ENCODE results near the gene INPP5A.

Gene INPP5A

DNA sequence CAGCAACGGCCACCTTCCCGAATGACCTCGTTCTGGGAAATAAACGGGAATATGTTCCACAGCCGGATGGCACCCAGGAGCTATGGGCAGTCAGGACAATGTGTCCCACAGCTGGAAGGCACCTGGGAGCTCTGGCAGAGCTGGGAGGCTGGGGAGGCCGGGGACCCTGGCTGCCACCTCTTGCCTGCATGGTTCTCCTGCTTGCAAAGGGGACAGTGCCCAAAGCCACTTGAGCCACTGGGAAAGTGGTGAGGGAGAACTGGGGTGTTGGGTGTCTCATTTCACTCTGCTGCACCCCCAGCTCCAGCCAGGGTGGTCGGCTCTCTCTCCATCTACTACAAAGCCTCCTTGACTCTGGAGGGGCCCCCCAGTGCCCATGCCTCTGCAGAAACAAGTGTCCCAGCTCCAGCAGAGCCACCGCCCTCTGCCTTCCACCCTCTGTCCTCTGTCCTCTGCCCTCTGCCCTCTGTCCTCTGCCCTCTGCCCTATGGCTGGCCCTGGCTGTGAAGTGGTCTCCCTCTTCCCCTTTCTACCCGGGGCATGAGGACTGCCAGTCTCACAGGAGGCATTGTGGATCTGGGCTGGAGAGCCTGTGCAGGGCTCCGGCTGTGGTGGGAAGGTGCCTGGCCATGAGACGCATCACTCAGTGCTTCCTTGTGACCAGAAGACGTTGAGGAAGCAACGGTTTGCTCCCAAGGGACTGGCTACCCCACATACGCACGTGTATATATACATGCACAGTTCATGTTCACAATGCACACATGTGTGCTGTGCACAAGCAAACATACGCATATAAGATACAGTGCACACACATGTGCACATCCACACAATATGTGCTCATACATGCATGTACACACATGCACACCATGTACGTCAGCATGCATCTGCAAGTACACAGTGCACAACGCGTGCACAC, 21.5 kb upstream of the INPP5A start:
- intact Hi-C loops (cut with DNase I): no loop called here

DNA sequence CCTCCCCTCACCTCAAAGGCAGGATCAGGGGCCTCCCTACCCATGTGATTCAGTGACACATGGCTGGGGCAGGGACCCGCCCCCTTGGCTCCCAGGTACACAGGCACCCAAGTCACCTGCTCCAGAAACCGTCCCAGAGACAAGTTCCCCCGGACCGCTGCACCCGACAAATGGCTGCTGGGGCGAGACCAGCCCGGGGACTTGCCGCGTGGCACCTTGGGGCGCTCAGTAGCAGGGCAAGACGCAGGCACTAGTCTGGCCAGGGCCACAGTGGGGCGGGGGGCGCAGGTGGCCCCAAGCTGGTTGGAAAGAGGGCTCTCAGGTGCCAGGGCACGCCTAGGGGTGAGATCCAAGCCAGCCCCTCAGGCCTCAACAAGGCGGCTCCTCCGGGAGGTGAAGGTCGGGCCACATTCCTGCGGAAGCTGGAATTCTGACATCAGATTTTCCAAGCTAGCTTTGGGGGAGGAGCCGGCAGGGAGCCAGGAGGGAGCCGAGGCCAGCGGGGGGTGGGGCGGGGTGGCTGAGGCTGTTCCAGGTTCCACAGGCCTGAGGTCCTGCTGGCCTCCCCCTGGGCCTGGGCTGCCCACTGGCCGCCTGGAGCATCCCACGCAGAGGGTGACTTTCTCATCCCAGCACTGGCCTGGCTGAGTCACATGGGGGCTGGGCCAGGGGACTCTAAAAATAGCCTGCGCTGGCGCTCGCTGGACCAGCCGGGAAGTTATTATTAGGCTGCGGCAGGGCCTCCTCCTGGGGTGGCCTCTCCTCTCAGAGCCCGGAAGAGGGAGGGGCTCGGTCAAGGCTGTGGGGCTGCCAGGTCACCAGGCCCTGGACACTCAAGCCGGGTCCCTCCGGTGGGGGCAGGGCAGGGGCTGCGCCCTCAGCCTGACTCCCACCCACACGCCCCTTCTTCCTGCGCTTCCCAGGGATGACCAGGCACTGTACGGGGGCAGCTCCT, 20.5 kb upstream of the INPP5A start:
- peak; percentile 45 to 95 (median 66) for DNase-seq
- intact Hi-C loops (cut with DNase I): no loop called here

More for the DNA sequence above, 21.5 kb upstream of the INPP5A start:
- peak in 5 of 10 donors; percentile 4 to 77 (median 7) for DNase-seq

DNA sequence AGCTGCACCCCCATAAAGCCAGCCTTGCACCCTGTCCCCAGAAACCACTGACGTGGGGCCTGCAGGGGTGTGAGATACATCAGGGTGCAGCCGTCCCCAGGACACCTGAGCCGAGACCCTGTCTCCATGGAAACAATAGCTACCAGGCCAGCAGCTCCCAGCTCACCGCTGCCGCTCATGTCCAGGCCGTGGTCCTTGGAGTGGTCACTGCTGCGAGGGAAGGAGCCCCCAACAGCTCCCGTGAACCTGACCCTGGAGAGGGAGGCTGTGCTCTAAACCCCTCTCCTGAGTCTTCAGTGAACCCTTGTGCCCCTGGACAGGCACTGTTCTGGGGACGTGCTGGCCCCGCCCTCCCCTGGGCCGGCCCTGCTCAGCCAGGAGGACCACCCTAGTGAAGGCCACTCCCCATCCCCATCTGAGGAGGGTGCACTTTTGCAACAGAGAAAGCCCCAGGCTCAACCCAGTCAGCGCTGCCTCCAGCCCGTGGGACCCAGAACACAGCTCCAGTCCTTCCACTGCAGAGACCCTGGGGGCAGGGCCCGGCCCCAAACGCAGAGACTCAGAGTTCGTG, 19.6 kb upstream of the INPP5A start:
- peak in 5 of 10 donors; percentile 3 to 77 (median 6) for DNase-seq
- intact Hi-C loops (cut with DNase I): no loop called here

DNA sequence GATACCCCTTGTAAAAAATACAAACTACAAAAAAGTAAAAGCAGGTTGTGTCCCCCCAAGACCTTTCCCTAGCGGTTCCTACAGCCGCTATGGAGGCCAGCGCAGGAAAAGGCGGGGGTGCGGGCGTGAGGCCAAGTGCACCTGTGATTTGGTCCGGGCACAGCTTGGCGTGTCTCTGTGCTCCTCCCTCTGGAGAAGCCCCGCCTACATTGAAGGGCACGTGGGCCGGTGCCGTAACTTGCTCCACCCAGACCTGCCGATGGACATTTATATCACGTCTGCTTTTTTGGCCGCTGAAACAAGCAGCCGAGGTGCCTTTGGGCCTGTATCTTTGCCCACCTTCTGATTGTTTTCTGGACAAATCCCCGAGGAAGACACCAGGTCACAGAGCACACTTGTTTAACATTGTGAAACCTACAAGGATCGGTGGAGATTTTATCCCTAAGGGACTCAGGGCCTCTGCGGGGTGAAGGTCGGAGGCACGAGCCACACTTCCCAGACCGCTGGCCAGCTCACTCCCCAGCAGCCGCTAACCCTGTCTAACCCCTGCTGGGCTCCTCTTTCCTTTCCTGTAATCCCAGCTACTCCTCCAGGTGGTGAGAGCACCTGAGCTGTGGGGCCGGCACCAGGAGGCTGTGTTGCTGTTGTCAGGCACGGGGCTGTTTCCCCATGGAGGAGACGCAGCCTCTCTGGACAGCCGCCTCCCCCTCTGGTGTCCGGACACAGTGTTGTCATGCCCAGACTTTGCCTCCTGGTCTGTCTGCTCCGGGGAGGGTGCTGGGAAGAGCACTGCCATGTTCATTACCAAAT, 18.8 kb upstream of the INPP5A start:
- intact Hi-C loops (cut with DNase I): no loop called here
- peak in 6 of 10 donors; percentile 3 to 78 (median 34) for DNase-seq

DNA sequence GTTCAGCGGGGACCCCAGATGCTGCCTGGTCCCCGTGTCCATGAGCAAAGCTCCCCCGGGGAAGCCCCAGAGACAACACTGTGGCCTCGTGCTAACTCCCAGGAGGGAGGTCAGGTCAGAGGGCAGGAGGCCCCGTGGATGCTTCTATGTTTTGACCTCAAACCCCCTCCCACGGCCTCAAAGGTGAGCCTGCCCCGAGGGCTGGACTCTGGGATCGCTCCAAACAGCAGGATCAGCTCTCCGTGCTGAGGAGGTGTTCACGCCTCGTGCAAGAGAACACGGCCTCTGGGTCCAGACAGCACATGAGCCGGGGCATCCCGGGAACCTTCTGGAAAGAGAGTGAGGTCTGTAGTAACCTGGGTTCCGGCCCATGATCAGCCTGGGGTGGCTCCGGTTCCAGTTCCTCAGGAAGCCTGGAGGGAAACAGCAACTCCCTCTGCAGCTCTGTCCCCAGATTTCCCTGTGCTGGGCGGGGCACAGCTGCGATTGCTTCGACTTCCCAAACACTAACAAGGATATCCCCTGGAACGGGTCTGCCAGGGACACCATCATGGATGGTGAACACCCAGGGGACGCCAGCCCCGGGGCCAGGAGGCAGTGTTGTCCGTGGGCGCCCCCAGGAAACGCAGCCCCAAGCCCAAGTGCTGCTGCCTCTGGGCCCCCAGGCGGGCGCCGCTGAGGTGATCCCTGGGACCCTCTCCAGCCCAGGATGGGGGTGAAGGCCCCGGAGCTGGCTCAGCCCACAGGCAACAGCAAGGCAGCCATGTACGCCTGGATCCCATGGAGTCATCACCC, 18.0 kb upstream of the INPP5A start:
- DNase-seq: peak in 6 of 10 donors; percentile 6 to 77 (median 32)

DNA sequence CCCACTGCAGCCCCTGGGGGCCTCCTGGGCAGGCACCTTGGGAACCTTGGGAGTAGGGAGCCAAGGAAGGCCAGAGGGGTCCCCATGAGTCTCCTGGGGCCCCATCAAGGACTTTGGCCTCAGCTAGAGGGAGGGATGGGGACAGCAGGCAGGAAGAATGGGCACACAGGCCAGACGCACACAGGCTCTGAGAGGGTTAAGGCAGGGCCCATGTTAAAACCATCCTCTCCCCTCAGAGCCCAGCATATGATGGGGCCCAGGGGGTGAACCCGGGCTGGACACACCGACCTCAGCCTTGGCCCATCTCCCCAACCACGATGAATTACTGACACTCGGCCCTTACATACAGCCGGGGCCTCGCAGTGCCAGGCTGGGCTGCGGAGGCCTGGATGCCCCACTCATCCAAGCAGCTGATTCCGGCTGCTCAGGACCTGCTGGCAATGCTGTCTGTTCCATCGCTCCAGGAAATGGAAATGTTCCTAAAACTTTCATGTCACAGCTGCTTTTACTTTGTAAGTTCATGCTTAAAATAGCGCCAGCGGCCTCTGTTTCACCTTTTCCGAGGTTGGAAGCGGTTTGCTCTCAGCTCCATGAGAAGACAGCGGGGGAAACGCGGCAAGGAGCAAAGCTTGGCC, 17.3 kb upstream of the INPP5A start:
- DNase-seq: peak in 7 of 10 donors; percentile 6 to 84 (median 48)
- intact Hi-C loops (cut with DNase I): no loop called here

More for the DNA sequence above, 18.0 kb upstream of the INPP5A start:
- intact Hi-C loops (cut with DNase I): no loop called here

DNA sequence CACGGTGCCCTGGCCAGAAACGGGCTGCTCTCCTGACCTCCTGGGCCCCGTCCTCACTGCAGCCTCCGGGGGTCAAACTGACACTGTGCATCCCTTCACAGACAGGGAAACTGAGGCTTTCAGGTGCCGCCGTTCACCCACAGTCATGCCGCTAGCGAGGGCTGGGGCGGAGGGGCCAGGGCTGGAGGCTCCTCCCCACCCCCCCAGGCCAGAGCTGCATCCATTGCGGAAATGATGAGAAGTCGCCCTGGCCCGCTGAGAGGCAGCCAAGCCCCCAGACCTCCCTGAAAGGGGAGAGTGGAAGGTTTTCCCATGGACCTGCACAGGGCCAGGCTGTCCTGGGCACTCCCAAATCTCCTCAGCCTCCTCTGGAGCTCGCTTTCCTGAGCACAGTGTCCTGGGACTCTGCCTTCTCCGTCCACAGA, 16.5 kb upstream of the INPP5A start:
- DNase-seq: peak in 5 of 10 donors; percentile 2 to 79 (median 7)
- intact Hi-C loops (cut with DNase I): no loop called here

DNA sequence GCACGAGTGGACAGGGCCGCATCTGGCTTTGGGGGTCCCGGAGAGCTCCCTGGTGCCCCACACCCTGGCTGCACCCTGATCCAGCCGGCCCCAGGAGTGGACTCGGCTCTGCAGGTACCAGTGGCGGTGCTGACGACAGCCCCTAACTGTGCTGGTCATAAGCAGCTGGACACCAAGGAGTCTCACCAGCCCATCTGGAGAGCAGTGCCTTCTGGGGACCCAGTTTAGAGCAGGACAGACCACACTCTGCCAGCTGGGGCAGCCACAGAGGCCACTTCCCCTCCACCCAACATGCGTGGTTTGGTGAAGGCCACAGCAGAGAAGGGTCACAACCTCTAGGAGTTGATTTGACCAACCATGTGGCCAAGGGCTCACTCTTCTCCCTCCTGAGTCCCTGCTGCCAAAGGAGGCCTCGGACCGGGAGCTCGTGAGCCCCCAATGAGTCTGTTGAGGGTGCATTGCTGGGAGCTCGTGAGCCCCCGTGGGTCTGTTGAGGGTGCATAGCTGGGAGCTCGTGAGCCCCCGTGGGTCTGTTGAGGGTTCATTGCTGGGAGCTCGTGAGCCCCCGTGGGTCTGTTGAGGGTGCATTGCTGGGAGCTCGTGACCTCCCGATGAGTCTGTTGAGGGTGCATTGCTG, 16.0 kb upstream of the INPP5A start:
- peak in 5 of 10 donors; percentile 4 to 77 (median 37) for DNase-seq
- intact Hi-C loops (cut with DNase I): no loop called here

DNA sequence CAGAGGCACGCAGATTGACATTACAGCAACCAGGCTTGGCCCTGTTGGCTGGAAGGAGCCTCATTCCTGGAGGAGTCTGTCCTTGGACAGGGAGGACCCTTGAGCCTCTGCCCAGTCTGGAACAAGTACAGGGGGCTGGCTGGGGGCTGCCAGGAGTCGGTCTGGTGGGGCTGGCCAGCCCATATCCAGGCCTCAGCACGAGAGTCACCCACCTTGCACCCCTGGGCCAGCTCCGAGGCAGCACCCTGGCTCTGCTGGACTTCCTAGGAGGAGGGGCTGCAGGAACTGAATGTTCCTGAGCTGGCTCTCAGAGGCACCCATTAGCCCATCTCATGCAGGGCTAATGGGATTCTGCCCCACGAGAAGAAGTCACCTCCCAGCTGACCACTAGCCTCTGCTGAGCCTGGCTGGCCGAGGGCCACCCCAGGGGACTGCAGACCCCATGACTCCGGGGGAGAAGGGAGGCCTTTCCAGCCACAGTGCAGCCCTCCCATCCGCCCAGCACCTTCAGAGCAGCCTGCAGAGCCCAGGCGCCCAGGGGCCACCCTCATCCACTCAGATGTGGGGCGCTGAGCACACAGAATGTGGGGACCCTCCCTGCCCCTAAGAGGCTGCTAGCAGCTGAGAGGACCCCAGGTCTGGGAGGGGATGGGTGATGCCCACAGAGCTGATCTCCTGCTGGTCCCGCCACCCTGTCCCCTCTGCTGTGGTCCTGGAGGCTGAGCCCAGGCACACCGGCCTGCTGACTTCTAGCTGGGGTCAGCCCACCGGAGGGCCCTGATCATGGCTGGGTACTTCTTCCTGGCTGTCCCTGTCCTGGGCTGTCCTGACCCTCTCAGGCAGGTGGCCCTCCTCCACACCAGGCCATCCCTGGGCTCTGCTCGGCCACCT, 14.8 kb upstream of the INPP5A start:
- DNase-seq: peak in 5 of 10 donors; percentile 4 to 67 (median 45)

DNA sequence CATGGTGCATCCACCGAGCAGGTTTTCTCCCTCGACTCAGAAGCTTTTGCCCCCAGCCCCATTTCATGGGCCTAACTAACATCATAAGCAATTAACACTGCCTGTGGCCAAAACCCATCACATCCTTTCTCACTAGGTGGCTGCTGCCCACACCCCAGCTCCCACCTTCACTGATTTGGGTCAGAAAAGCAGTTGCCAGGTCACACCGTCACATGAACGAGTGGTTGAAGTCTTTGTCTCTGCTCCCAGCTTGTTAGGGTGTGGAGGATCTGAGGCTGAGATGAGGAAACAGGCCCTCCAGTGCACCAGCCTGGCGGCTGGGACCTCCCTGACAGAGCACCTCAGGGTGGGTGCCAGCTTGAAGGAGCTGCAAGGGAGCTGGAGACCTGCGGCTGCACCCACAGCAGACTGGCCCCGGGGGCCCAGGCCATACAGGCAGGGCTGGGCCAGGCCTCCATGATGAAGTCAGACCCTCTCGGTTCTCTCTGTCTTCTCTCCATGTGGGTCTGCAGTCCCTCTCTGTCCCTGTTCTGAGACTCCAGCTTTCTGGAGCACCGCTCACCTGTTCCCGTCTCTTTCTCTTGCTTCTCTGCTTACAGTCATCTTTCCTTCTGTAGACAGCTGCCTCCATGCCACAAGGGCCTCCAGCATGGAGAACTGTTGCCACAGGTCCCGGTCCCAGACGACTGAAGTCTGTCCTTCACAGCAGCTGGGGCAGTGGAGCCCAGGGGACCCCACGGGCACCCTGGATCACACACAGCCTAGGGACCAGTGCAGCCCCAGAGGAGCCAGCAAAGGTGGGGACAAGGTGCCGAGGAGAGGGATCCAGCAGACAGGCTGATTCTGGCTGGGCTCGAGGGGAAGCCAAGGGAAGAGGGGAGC, 13.8 kb upstream of the INPP5A start:
- intact Hi-C loops (cut with DNase I): no loop called here
- DNase-seq: peak in 6 of 10 donors; percentile 2 to 58 (median 20)

More for the DNA sequence above, 14.8 kb upstream of the INPP5A start:
- intact Hi-C loops (cut with DNase I): no loop called here

DNA sequence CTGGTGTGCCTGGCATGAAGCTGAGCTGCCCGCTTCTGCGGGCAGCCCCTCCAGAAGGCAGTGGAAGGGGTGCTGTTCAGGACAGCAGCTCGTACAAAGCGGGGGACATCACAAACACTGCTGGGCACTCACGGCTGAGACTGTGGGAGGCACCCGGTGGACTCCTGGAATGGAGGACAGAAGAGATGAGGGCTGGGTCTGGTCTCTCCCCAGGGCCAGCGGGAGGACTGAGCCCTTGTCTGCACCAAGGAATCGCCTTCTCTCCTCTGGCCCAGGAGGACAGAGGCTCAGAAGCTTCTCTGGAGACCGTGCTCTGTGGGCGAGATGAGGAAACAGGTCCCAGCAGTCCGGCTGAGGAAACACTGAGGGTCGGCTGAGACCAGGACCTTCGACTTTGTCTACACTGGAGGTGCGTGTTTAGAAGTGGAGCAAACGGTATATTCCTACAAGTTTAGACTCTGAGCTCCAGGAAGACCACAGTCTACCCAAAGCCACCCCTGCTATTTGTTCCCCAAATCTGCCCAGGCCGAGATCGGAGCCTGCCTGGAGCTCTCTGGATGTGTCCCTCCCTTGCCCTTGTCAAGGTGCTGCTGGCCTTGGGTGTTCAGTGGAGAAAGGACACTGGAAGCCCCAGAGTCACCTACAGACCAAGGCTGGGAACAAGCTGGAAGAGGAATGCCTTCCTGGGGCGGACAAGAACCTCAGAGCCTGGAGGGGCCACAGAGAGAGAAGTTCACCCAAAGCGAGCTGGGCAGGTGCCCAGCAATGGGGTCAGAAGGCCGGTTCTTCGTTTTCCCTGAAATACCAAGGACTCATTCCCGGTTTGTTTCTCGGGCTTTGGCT, 12.9 kb upstream of the INPP5A start:
- intact Hi-C loops (cut with DNase I): no loop called here

DNA sequence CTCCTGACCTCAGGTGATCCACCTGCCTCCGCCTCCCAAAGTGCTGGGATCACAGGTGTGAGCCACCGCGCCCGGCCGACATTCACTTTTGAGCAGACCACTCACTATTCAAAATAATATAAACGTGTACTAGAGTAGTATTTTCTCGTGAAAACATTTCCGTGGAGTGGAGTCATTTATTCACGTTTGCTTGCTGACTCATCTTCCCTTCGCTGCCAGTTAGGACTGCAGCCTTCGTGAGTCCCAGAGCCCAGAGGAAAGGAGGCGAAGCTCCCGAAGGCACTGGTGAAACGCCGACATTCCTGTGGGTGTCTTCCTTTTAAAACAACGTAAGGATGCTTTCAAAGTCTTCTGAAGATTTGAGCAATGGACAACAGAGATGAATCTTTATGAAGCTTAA, 10.9 kb upstream of the INPP5A start:
- DNase-seq: peak in 4 of 10 donors; percentile 24 to 71 (median 55)
- intact Hi-C loops (cut with DNase I): no loop called here

More for the DNA sequence above, 12.9 kb upstream of the INPP5A start:
- DNase-seq: peak in 5 of 10 donors; percentile 5 to 64 (median 57)

DNA sequence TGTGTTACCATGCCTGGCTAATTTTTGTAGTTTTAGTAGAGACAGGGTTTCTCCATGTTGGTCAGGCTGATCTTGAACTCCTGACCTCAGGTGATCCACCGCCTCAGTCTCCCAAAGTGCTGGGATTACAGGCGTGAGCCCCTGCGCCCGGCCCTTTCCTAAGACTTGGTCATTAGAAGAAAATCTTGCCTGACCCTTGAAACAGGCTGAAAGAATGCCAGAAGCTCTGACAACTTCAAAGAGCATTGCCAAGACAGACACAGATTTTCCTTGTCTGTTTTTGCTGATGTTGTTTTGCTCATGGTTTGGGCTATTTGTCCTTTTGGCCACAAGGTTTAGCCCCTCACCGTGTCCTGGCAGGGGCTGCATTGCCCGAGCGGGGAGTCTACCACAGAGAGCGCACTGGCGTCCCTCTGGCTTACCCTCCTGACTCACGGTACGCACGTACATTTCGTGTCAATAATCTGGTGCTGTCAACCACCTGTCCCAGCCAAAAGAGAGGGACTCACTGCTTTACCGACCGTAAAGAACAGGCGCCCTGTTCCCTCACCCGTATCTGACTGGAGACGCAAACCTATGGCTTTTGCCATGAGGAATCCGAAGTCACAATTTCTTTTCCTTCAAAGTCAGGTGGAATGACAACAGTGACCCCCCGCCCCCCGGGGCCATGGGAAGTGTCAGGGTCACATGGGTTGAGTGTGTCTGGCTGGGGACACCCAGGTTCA, 10.1 kb upstream of the INPP5A start:
- peak in 4 of 10 donors; percentile 24 to 59 (median 45) for DNase-seq
- intact Hi-C loops (cut with DNase I): no loop called here

DNA sequence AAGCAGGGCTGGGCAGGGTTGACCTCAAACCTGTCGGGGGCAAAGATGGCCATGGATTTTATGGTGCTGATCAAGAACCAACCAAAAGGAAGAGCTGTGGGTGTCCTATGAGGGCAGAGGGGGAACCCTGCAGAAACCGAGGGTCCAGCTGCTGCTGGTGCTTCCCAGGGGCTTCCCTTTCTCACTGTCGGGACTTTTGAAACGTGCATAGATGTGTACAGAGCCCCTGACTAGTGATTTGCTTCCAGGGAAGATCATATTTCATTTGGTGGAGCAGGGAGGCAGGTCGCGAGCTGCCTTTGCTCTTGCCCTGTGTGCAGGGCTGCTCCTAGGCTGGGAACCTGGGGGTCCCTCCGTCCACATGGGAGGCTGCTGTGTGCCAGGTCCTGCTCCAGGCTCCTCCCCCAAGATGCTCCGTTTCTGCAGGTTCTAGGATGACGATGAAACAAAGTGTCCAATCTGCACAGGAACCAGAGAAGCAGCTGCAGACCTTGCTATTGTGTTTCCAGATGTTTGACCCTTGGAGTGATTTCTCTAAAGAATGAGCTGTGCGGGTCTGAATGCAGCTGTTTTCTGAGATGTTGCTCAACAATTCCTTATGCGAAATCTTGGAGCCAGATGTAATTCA, 9.4 kb upstream of the INPP5A start:
- peak in 3 of 10 donors; percentile 35 to 62 (median 43) for DNase-seq
- intact Hi-C loops (cut with DNase I): no loop called here
